ENCODE results near the gene ACE.

ACE gene

GRCh38 chr17:63531022-63531965, 54.4 kb downstream of the ACE start:
- H3K4me3 ChIP-seq (replicated peaks; ENCODE audit: low read depth, low read length), result no peak overlapping the region
- TF ChIP-seq, protein P1, sequence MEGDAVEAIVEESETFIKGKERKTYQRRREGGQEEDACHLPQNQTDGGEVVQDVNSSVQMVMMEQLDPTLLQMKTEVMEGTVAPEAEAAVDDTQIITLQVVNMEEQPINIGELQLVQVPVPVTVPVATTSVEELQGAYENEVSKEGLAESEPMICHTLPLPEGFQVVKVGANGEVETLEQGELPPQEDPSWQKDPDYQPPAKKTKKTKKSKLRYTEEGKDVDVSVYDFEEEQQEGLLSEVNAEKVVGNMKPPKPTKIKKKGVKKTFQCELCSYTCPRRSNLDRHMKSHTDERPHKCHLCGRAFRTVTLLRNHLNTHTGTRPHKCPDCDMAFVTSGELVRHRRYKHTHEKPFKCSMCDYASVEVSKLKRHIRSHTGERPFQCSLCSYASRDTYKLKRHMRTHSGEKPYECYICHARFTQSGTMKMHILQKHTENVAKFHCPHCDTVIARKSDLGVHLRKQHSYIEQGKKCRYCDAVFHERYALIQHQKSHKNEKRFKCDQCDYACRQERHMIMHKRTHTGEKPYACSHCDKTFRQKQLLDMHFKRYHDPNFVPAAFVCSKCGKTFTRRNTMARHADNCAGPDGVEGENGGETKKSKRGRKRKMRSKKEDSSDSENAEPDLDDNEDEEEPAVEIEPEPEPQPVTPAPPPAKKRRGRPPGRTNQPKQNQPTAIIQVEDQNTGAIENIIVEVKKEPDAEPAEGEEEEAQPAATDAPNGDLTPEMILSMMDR (IDR thresholded peaks at IDR 0.05; ENCODE audit: low read length, missing control alignments), result no peak
- no peak for DNase-seq (ENCODE audit: low read depth)

DNA sequence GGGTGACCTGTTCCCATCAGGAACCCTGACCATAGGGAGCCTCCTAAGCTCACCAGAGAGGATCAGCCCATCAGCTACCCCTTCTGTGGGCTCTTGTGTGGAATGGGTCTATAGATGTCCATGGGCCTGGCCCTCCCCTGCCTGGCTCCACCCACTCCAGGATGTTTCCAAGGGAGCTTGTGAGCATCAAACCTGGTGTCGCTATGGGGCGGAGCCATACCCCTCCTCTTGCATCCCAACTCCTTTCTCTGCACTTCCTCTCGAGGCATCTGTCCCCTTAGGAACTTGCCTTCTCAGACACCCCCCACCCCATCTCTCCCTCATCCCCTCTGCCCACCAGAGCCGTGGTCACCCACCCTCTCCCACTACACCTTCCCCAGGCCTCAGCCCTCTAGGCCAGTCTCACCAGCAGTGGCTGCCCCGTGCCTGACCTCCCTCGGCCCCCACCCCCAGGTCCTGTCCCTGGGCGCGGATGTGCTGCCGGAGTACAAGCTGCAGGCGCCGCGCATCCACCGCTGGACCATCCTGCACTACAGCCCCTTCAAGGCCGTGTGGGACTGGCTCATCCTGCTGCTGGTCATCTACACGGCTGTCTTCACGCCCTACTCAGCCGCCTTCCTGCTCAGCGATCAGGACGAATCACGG, 56.7 kb downstream of the ACE start:
- no peak for DNase-seq (ENCODE audit: low read depth)
- no peak overlapping the region for H3K4me3 ChIP-seq (replicated peaks; ENCODE audit: low read depth, low read length)
- TF ChIP-seq, protein P1 (IDR thresholded peaks at IDR 0.05; ENCODE audit: low read length, missing control alignments), result no peak

DNA sequence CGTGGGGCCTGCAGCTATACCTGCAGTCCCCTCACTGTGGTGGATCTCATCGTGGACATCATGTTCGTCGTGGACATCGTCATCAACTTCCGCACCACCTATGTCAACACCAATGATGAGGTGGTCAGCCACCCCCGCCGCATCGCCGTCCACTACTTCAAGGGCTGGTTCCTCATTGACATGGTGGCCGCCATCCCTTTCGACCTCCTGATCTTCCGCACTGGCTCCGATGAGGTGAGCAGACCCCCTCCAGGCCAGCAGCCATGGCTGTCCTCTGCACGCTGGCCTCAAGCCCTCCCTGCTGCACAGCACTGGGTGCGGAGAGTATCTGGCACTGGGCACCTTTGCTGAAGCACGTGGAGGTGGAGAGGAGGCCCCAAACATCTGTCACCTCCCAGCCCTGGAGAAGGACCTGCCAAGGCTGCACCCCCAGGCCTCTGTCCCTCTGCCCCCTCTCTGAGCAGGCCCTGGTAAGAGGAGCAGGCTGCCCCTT, 57.3 kb downstream of the ACE start:
- no peak overlapping the region for H3K4me3 ChIP-seq (replicated peaks; ENCODE audit: low read depth, low read length)
- TF ChIP-seq, protein P1 (IDR thresholded peaks at IDR 0.05; ENCODE audit: low read length, missing control alignments), result no peak

GRCh38 chr17:63534816-63535455, 58.1 kb downstream of the ACE start:
- H3K4me3 ChIP-seq (replicated peaks; ENCODE audit: low read depth, low read length), result no peak overlapping the region
- DNase-seq (ENCODE audit: low read depth), result no peak
- TF ChIP-seq, protein P1 (IDR thresholded peaks at IDR 0.05; ENCODE audit: low read length, missing control alignments), result no peak

More for the DNA sequence above, 57.3 kb downstream of the ACE start:
- no peak for DNase-seq (ENCODE audit: low read depth)

DNA sequence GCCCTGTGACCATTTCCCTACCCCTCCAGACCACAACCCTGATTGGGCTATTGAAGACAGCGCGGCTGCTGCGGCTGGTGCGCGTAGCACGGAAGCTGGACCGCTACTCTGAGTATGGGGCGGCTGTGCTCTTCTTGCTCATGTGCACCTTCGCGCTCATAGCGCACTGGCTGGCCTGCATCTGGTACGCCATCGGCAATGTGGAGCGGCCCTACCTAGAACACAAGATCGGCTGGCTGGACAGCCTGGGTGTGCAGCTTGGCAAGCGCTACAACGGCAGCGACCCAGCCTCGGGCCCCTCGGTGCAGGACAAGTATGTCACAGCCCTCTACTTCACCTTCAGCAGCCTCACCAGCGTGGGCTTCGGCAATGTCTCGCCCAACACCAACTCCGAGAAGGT, 58.8 kb downstream of the ACE start:
- no peak overlapping the region for H3K4me3 ChIP-seq (replicated peaks; ENCODE audit: low read depth, low read length)
- TF ChIP-seq, protein P1 (IDR thresholded peaks at IDR 0.05; ENCODE audit: low read length, missing control alignments), result no peak
- DNase-seq (ENCODE audit: low read depth), result no peak

DNA sequence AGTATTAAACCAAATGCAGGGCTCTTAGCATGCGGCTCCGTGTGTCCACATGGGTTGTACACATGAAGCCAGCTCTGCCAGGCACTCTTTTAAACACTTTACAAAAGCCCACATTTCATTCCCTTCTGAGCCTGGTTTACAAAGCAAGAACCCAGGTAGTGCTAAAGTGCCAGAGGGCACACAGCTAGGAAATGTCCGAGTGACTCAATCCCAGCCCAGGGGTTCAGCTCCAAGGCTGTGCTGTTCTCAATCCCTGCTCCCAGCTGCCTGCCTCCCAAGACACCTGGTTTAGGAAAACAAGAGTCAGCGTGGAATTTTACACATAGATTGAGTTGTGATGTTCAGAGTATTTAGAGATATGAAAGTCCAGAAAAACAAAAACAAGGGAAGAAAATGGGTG, 60.1 kb downstream of the ACE start:
- no peak for DNase-seq (ENCODE audit: low read depth)
- TF ChIP-seq, protein P1 (IDR thresholded peaks at IDR 0.05; ENCODE audit: low read length, missing control alignments), result no peak
- H3K4me3 ChIP-seq (replicated peaks; ENCODE audit: low read depth, low read length), result no peak overlapping the region

All from fibroblast of pulmonary artery (primary cell).